ENCODE measurements around the gene RCSD1.

GRCh38 chr1:167592475-167592874 lies 37.6 kb upstream of the RCSD1 start:
- TF ChIP-seq CTCF (IDR thresholded peaks at IDR 0.05) = no peak
- TF ChIP-seq POLR2A (IDR thresholded peaks at IDR 0.05) = no peak
- TF ChIP-seq EP300 (IDR thresholded peaks at IDR 0.05) = no peak
